ENCODE results near the gene HMHB1.
A peak's percentile ranks its signal among the peaks of the same experiment; 100 is the strongest.

Gene HMHB1

GRCh38 chr5:143812085-143812705, at the start of gene HMHB1:
HMHB1 (plus strand) TSS chr5:143812161.
- no peak for DNase-seq

DNA sequence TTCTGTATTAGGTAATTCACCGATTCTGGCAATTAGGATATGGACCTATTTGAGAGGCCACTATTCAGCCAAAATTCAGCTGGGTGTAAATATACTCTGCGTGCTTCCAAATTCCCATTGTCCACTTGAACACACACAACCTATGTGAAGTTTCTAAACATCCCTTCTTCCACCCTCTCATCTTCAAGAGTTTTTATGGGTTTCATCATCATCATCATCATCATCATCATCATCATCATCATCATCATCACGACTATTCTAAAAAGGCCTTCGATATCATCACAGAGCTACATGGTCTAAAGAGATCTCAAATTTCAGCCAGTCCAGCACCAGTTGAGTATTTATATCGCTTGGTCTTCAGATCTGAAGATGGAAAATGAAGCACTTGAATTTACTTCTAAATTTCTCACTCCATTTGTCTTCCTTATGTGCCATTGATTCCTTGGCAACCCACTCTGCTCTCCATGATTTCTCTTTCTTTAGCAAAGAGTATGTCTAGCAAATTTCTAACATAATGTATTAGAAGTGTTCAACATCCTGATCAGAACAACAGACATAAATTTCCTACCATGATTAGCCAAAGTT, 49.2 kb upstream of the HMHB1 start:
- DNase-seq, result no peak

- no peak for DNase-seq
Measured at GRCh38 chr5:143767162-143767561, 44.8 kb upstream of the HMHB1 start.

DNA sequence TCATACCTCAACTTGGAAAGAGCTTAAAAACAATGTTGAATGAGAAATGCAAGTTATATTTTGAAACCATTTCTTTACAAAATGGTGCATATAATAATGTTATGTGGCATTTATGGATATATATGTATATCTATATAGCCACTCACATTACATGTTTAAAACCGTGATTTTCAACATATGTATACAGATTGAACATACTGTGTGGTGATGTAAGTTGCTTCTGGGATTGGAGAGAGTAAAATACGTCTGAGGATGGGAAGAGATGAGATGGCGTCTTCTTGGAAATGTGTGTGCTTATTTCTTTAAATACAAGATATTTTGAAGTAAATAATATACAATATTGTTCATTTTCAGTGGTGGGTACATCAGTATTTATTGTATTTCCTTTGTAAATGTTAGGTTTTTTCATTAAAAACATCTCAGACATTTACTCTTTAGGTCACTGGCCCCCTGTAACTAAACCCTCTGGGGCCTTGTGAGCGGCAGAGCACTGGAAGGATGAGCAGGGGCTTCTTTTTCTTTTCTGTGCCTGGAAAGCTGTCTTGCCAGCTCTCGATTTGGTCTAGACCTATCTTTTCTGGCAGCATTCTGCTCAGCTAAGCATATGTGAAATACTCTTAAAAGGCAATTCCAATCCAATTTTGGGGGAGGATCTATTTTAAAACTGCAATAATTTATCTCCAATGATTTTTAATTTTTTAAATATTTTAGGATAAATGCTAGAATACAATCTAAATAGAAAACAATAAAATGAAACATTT, 42.8 kb upstream of the HMHB1 start:
- no peak for DNase-seq

- DNase-seq, result no peak
Measured at GRCh38 chr5:143770450-143770849, 41.5 kb upstream of the HMHB1 start.

- no peak for DNase-seq
Measured at GRCh38 chr5:143771189-143771588, 40.8 kb upstream of the HMHB1 start.

DNA sequence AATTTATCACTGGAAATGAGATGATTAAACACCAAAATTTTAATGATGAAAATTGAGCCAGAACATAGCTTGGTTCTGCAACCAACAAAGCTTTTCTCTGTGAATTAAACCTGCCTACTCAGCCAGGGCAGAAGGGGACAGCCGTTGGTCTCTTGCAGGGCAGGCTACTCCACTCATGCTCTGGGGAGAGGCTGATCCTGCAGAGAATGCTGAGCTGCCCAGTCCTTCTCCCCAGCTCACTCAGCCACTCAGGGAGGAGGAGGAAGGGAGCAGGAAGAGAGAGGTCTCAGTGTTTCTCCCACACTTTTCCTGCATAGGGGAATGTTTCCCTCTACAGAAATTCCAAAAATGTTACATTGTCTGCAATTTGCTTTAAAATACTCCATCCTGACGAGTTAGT, 40.4 kb upstream of the HMHB1 start:
- DNase-seq, result no peak

GRCh38 chr5:143772621-143773020, 39.3 kb upstream of the HMHB1 start:
- DNase-seq, result no peak

DNA sequence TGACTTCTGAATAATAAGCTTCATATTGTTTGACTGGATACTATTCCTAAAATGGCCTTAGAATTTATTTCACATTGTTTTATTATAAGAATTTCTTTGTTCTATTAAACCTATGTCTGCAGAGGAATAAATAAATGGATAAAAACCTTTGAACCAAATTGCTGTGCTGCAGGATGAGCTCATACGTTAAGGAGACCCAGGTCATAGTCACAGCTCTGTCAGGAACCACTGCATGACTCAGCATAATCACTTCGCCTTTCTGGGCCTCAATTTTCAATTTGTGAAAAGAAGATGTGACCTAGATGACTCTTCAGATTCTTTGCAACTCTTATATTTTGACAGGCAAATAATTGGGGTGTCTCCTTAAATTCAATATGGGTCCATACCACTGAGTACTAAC, 36.7 kb upstream of the HMHB1 start:
- DNase-seq, result no peak

DNA sequence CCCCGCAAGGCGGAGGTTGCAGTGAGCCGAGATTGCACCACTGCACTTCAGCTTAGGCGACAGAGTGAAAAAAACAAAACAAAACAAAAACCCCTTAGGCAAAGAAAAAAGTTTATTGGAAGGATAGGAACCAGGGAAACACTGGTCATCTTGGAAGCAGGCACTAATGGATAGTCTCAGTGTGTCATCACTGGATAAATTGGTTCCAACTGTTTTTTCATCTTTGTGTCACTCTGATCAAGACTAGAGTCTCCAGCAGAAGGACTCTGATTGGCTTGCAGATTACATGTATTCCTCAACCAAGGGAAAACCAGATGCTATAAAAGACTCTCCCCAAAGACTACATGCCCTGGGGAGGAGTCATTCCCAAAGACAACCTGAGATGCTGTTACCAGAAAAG, 35.0 kb upstream of the HMHB1 start:
- DNase-seq, result no peak

DNA sequence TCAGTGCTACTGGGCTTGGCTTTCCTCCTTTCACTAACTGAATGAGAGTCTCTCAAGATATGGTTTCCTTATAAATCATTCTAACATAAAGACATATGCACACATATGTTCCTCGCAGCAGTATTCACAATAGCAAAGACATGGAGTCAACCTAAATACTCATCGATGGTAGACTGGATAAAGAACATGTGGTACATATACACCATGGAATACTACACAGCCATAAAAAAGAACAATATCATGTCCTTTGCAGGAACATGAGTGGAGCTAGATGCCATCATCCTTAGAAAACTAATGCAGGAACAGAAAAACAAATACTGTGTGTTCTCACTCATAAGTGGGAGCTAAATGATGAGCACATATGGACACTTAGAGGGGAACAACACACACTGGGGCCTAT, 32.5 kb upstream of the HMHB1 start:
- no peak for DNase-seq

DNA sequence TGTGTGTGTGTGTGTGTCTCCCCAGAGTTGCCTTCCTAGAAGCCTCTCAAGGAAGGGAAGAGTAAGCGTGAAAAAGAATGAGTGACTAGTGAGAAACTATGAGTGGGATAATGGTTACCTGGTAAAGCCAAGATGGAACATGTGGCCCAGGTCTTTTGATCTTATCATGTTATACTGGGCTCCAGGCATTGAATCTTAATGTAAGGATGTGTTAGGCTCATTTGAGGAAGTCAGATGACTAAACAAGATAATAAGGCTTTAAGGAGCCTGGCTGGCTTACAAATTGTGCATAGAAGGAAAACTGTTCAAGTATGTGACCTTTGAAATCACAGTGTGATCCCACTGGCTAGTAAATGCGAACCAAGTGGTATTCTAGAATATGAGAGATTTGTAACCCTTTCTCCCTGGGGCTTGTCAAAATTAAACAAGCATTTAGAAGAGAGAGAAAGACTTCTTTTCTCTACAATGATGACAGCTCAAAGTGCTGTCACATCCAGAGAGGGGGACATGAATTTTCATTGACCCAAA, 29.9 kb upstream of the HMHB1 start:
- no peak for DNase-seq

DNA sequence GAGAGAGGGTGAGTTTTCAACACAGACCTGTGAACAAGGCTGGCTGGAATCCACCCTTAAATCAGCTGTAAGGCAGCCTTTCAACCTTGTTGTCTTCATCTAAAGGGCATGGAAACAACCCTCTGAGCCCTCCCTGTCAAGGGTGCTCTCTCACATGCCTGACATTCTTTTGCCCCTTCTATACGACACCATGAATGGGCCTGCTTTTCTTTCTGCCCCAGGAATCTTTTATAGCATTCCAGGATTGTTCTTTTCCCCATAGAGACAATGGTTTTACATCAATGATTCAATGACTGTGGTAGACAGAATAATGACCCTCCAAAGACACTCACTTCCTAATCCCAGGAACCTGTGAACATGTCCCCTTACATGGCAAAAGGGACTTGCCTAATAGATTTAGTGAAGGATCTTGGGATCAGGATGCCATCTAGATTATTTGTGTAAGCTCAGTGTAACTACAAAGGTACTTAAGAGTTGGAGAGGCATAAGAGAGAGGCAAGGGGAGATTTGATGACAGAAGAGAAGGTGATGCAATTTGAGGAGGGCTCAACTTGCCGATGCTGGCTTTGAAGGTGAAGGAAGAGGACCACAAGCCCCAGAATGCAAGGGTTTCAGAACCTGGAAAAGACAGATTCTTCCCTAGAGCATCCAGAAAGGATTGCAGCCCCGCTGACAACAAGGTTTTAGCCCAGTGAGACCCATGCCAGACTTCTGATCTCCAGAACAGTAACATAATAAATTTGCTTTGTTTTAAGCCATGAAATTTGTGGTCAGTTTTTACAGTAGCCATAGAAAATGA, 29.2 kb upstream of the HMHB1 start:
- DNase-seq, result no peak

- DNase-seq, result no peak
Measured at GRCh38 chr5:143788401-143788800, 23.6 kb upstream of the HMHB1 start.

- no peak for DNase-seq
Measured at GRCh38 chr5:143790457-143791112, 21.4 kb upstream of the HMHB1 start.

GRCh38 chr5:143791848-143792731, 19.9 kb upstream of the HMHB1 start:
- DNase-seq, result peak in 8 of 56 donors; percentile 0 to 29 (median 5)

DNA sequence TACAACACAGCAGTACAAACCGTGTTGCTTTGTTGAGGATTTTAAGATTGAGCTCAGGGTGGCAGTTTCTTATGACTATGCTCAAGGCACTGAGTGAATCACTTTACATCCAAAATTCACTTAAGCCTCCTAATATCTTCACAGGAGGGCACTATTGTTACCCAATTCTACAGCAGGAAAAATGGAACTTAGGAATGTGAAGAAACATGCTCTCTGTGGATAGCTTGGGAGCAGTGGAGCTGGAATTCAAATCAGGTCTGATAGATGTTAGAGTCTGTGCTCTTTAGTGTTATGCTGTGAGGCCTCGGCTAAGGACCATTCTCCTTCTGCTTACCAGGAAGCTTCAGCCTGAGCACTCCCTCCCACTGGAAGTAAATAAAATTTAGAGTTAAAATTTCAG, 18.7 kb upstream of the HMHB1 start:
- DNase-seq, result no peak

DNA sequence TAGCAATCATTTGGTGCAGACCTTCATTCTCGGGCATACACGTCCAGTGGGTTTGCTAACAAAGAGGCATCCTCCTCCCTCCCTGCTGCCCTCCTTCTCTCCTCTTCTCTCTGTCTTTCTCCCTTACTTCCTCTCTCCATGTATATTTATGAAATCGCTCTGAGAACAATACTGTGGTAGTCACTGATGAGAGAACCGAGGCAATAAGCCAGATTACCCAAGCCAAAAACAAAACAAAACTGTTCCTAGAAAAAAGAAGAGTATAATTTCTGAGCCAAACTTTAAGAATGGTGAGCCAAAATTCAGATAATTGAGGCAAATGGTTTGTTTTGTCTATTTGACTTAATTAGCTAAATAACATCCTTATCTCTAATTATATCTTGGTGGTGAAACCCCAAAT, 15.8 kb upstream of the HMHB1 start:
- DNase-seq, result no peak

- no peak for DNase-seq
Measured at GRCh38 chr5:143796753-143797152, 15.2 kb upstream of the HMHB1 start.

DNA sequence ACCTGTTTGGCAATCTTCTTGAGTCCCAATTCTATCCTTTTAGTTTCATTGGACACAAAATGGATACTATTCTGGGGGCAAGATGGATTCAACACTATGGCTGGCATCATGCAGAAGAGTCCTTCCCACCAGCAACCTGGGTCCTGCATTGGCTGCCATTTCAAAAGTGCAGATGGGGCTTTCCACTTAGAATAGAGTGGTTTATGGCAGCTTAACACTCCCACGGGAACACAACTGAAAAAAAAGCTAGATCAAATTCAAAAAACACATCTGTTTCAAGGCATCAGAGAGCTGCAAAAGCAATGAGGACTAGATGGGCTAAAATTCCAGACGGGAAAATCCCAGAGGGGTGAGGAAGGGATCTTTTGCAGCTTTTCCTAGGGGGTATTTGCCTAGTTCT, 11.2 kb upstream of the HMHB1 start:
- no peak for DNase-seq

Measured in amygdala (tissue), 56 donors.